Fibroblast of mammary gland (primary cell): ENCODE results near the gene CRHR2.
"Not testable (repeated sequence)": the region's sequence is repeated elsewhere in the genome, so short reads cannot be mapped to it uniquely, and the experiment has no call there.

Experiments
- DNase-seq: peaks from one replicate; pipeline ENCODE4 v3.0.0-alpha.2; 2010; ENCODE audit warnings: low read depth
- H3K4me3 ChIP-seq: 2 replicates; pipeline ENCODE4 v1.5.1; 2011; ENCODE audit warnings: low read depth, mild to moderate bottlenecking, low read length, moderate library complexity; ENCODE audit not compliant: control insufficient read depth
- CTCF ChIP-seq: conservative IDR thresholded peaks from 2 replicates; pipeline ENCODE4 v1.5.1; 2011; ENCODE audit warnings: low read depth, low read length, inconsistent platforms; ENCODE audit not compliant: control insufficient read depth, insufficient read depth

CRHR2 gene

GRCh38 chr7:30727061-30727945 is 45.0 kb upstream of the CRHR2 start:
- no peak for TF ChIP-seq CTCF
- no peak overlapping the region for H3K4me3 ChIP-seq
- DNase-seq: peak; percentile 33

DNA sequence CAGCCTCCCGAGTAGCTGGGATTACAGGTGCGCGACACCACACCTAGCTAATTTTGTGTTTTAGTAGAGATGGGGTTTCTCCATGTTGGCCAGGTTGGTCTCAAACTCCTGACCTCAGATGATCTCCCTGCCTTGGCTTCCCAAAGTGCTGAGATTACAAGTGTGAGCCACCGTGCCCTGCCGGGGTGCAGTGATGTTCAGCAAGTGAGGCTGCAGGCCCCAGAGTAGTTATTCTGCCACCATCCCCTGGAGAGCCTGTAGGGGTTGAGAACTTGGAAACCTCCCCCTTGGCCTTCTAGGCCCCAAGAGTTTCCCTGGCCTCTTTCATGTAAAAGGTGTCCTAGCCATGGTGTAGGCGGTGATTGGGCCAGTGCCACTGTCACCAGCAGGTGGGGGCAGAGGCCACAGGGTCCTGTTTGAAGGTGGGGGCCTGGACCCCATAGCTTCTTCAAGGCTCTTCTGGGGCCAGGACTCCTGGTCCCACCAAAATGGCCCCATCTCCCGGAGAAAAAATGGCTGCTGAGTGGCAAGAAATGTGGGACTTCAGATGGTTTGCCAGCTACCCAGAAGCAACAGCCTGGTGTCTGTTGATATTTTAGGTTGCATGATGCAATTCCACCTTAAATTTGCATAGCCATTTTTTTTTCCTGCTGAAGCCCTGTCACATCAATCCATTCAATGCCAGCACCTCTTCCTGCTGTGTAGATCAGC is 44.2 kb upstream of the CRHR2 start:
- H3K4me3 ChIP-seq: no peak overlapping the region
- no peak for TF ChIP-seq CTCF
- no peak for DNase-seq

DNA sequence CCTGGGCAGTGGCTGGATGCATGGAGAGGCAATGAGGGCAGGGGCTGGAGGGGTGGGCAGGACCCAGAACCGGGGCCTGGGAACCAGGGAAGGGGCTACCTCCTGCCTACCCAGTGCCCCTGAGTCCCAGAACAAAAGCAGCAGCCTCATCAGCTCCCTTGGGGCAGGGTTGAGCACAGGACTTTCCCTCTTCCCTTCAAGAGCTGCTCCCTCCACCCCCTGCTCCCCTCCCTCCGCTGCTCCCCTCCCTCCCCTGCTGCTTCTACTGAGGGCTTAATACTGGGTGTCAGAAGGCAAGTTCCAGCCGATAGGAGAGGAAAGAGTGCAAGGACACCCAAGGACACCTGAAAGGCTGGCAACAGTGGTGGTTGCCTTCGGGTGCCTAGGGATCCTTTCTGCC is 41.5 kb upstream of the CRHR2 start:
- no peak overlapping the region for H3K4me3 ChIP-seq
- no peak for DNase-seq
- no peak for TF ChIP-seq CTCF

- DNase-seq: no peak
- no peak for TF ChIP-seq CTCF
- no peak overlapping the region for H3K4me3 ChIP-seq
Observed at GRCh38 chr7:30722671-30723070, 40.4 kb upstream of the CRHR2 start.

GRCh38 chr7:30722187-30722586 is 39.9 kb upstream of the CRHR2 start:
- H3K4me3 ChIP-seq: no peak overlapping the region
- no peak for TF ChIP-seq CTCF
- DNase-seq: no peak

DNA sequence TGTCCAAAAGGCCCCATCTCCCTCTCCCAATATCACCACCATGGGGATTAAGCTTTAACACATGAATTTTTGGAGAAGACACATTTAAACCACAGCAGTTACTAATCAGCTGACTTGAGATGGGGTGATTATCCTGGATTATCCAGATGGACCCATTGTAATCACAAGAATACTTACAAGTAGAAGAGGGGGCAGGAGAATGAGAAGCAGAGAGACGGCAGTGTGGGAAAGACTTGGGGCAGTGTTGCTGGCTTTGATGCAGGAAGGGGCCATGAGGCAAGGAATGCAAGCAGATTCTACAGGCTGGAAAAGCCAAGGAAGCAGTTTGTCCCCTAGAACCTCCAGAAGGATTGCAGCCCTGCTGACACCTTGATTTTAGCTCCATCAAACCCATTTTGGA is 39.0 kb upstream of the CRHR2 start:
- no peak for DNase-seq
- no peak for TF ChIP-seq CTCF
- no peak overlapping the region for H3K4me3 ChIP-seq

DNA sequence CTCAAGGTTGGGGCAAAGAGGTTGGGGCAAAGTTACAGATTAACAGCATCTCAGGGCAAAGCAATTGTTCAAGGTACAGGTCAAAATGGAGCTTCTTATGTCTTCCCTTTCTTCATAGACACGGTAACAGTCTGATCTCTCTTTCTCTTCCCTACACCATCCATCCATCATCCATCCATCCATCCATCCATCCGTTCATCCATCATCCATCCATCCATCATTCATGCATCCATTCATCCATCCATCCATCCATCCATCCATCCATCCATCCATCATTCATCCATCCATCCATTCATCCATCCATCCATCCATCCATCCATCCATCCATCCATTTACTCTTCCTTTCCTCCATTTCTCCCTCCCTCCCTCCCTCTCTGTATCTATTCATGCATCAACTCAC is 37.2 kb upstream of the CRHR2 start:
- not testable (repeated sequence) for H3K4me3 ChIP-seq, DNase-seq
